NCI-H2196 treated with DMSO at 0.1 percent for 48 hours (cell line): ENCODE data around the gene DOC2B.
"Not testable (repeated sequence)": the region's sequence is repeated elsewhere in the genome, so short reads cannot be mapped to it uniquely, and the experiment has no call there.

Experiments used
- DNase-seq: peaks from one replicate; lab custom pipeline; 2025; ENCODE audit not compliant: unreplicated experiment; lab: John Stamatoyannopoulos, UW

Gene DOC2B

GRCh38 chr17:146983-147761, 34.3 kb downstream of the DOC2B start:
- no peak for DNase-seq

- DNase-seq: no peak
Measured at GRCh38 chr17:146546-146945, 34.9 kb downstream of the DOC2B start.

GRCh38 chr17:145671-146541, 35.5 kb downstream of the DOC2B start:
- no peak for DNase-seq

GRCh38 chr17:144936-145670, 36.3 kb downstream of the DOC2B start:
- DNase-seq: no peak

- no peak for DNase-seq
Measured at GRCh38 chr17:143785-144281, 37.6 kb downstream of the DOC2B start.

GRCh38 chr17:142876-143784, 38.3 kb downstream of the DOC2B start:
- no peak for DNase-seq

GRCh38 chr17:142102-142661, 39.3 kb downstream of the DOC2B start:
- DNase-seq: no peak

GRCh38 chr17:139401-140205, 41.8 kb downstream of the DOC2B start:
- DNase-seq: not testable (repeated sequence)

GRCh38 chr17:137166-137807, 44.2 kb downstream of the DOC2B start, which contains the start of gene SCGB1C2:
Gene SCGB1C2 (plus strand): TSS chr17:137569. CDS start chr17:137591, 22 bp downstream.
- DNase-seq: not testable (repeated sequence)

GRCh38 chr17:136531-136930, 44.9 kb downstream of the DOC2B start:
- not testable (repeated sequence) for DNase-seq

- DNase-seq: not testable (repeated sequence)
Measured at GRCh38 chr17:135895-136294, 45.6 kb downstream of the DOC2B start.

- not testable (repeated sequence) for DNase-seq
Measured at GRCh38 chr17:135022-135421, 46.4 kb downstream of the DOC2B start.

- DNase-seq: not testable (repeated sequence)
Measured at GRCh38 chr17:134332-134785, 47.1 kb downstream of the DOC2B start.

- DNase-seq: not testable (repeated sequence)
Measured at GRCh38 chr17:133932-134331, 47.5 kb downstream of the DOC2B start.

- DNase-seq: not testable (repeated sequence)
Measured at GRCh38 chr17:118339-118917, 63.0 kb downstream of the DOC2B start.

- DNase-seq: not testable (repeated sequence)
Measured at GRCh38 chr17:113111-113510, 68.3 kb downstream of the DOC2B start.
